Fibroblast of skin of left biceps (primary cell): ENCODE results near the gene ERAP2.

Experiments used
- DNase-seq, 2 experiments: peaks; one replicate each; pipeline ENCODE4 v3.0.0-alpha.2; 2013; ENCODE audit warnings: low read depth in 2 of 2

ERAP2 gene

DNA sequence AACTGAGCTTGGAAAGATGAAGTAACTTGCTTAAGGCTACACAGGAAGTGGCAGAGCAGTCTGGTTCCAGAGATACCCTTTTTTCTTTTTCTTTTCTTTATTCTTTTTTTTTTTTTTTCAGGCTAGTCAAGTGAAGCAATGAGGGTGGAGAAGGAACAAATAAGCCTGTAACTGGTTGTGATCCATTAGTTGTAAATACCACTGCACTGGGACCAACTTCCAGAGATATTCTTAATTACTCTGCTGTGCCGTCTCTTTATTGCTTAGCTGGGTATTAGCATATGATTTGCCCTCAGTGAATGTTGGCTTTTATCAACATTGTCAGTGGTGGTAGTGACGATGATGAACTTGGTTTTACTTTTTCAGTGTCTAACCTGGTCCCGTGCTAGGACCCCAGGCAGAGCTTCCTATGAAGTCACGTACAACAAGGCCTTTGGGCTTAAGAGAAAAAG lies 86.3 kb downstream of the ERAP2 start:
- no peak for DNase-seq

DNA sequence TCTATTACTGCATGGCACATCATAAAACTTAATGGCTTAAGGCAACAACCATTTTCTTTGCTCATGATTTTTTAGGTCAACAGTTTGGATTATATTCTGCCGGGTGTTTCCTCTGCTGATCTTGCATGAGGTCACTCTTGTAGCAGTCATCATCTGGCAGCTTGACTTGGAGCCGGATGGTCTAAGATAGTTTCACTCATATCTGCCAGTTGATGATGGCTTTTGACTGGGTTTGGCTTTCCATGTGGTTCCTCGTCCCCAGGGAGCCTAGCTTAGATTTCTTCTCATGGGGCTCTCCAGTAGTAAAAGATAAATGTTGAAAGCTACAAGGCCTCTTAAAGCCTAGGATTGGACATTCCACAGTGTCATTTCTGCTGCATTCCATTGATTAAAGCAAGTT lies 87.0 kb downstream of the ERAP2 start:
- DNase-seq, result no peak

DNA sequence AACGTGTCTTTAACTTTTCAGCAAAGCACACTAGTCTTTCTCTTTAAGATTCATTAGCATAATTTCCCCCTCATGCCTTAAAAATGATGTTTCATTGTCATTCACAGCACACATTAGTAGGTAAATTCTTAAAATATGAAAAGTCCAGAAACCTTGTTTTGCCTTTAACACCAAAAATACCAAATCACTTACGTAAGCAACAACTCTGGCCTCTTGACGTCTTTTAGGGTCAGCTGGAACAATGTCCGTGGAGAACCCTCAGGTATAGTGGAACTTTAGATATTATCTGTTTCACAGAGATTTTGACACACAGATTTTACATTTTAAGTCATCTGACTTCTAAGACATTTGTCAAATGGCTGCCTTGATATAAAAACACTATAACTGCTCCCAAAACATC lies 90.5 kb downstream of the ERAP2 start:
- DNase-seq, result no peak

DNA sequence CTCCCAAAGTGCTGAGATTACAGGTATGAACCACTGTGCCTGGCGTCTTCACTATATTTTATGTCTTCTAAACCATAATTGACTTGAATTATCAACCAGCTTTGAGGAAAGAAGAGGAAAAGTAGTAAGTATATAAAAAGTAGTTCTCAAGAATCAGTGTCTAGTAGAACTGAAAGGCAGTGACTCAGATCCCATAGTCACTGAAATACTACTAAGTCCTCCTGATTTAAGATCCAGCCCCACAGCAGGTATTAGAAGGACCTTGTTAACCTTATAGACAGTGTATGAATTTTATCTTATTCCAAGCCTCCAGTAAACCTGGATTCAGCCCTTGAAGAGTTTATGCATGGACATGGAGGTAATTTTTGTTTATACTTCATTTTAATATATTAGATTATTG lies 91.1 kb downstream of the ERAP2 start:
- DNase-seq, result no peak

DNA sequence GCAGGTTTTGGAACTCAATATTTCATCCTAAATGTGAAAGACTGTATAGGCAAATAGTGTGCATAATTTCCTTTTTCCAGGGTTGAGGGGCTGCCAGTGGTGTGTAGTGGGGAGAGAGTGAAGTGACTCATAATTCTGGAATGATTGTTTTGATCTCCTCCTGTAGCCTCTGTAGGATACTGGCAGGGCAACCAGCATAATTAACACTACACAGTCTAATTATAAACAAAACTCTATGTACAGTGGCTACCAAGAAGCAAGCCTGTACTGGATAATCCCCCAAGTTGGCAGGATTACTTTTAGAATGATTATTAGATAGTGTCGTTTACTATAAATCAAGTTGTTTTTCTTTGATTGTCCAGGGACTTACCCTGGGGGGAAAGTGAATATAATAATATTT lies 91.8 kb downstream of the ERAP2 start:
- peak; percentile 18 to 21 for DNase-seq

DNA sequence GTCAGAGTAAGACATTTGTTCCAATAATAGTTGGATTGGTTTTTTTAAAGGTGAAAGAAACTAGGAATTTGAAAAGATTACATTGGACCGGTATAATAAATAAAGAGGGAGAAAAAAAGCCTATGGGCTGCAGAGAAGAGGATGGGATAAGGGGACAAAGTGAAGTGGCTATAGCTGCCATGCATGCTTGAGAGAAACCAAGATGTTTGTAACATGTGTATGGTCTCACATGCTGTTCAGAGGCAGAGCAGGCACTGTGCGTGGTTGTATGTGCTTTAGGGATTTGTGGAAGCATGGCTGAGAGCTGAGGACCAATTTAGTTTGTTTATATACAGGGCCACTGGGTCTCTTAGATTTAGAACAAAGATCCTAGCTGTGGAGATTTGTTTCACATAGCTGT lies 92.3 kb downstream of the ERAP2 start:
- DNase-seq, result no peak
